ENCODE measurements around the gene ATP8A1.

GRCh38 chr4:42519803-42520417 lies 137.0 kb downstream of the ATP8A1 start:
- TF ChIP-seq POLR2A (IDR thresholded peaks at IDR 0.05): no peak
- TF ChIP-seq, protein P1, sequence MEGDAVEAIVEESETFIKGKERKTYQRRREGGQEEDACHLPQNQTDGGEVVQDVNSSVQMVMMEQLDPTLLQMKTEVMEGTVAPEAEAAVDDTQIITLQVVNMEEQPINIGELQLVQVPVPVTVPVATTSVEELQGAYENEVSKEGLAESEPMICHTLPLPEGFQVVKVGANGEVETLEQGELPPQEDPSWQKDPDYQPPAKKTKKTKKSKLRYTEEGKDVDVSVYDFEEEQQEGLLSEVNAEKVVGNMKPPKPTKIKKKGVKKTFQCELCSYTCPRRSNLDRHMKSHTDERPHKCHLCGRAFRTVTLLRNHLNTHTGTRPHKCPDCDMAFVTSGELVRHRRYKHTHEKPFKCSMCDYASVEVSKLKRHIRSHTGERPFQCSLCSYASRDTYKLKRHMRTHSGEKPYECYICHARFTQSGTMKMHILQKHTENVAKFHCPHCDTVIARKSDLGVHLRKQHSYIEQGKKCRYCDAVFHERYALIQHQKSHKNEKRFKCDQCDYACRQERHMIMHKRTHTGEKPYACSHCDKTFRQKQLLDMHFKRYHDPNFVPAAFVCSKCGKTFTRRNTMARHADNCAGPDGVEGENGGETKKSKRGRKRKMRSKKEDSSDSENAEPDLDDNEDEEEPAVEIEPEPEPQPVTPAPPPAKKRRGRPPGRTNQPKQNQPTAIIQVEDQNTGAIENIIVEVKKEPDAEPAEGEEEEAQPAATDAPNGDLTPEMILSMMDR (IDR thresholded peaks at IDR 0.05): peak; percentile 20 to 76 (median 67)

All from body of pancreas (tissue), 4 donors.